ENCODE measurements around the gene TKT. TPM values are rescaled to one million over a fixed set of nuclear protein-coding genes. Genes with fewer than 3 reads are reported as not detected.

TKT gene
- total RNA-seq, 1 donor from 2014 or later = 154 TPM

DNA sequence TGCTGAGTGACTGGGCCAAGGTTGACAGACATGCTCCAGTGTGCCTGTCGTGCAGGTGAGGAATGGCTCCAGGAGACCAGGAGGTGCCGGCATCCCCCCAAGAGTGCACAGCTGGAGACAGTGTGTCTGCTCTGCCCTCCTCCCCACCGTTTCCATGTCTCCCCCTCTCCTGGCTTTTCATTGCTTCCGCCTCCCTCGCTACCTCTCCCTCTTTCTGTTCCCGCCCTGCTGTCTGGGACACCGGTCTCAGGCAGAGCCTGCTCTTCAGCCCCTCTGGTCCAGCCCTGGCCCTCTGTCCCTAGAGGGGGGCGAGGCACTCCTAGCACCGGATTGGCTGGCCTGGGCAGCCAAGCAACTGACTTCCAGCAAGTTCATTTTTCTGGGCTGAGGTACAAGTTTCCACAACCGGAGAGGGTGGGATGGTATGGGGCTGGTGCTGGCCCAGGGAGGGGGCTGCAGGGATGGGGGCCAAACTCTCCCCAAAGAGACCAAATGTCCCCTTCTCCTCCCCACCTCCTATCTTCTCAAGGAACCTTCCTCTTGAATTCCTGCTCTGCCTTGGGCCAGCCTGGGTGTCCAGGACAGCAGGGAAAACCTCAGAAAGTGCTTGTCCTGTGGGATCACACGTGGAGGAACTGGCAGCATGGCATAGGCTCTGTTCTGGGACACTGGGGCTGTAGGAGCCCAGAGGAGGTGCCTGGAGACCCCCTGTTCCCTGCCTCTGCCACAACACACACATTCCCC is 62.2 kb downstream of the TKT start:
- ATAC-seq (ENCODE audit: low read depth) (no peak), DNase-seq (no peak)
- Mint-ChIP-seq H3K36me3 (ENCODE audit: low read depth) (peaks cover 47% of the 10 kb centered on the region), H3K4me3 (no peak overlapping the region), H3K27me3 (no peaks in the 10 kb centered on the region), H3K4me1 (peaks cover 57% of the 10 kb centered on the region), H3K27ac (peak overlapping the region; percentile 88), H3K9me3 (no peaks in the 10 kb centered on the region)
- CTCF ChIA-PET = interaction anchor here (0.6 to 4.2 kb wide), 5 partner anchors 11 to 1071 kb away, joined by 3 to 21 read pairs (median 4); partner anchors contain the start of gene PRKCD
- intact Hi-C loops (cut with micrococcal nuclease) = no loop called here
- TF ChIP-seq, protein P1, sequence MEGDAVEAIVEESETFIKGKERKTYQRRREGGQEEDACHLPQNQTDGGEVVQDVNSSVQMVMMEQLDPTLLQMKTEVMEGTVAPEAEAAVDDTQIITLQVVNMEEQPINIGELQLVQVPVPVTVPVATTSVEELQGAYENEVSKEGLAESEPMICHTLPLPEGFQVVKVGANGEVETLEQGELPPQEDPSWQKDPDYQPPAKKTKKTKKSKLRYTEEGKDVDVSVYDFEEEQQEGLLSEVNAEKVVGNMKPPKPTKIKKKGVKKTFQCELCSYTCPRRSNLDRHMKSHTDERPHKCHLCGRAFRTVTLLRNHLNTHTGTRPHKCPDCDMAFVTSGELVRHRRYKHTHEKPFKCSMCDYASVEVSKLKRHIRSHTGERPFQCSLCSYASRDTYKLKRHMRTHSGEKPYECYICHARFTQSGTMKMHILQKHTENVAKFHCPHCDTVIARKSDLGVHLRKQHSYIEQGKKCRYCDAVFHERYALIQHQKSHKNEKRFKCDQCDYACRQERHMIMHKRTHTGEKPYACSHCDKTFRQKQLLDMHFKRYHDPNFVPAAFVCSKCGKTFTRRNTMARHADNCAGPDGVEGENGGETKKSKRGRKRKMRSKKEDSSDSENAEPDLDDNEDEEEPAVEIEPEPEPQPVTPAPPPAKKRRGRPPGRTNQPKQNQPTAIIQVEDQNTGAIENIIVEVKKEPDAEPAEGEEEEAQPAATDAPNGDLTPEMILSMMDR (IDR thresholded peaks at IDR 0.05) = no peak
- POLR2A ChIA-PET = interaction anchor here (1.9 kb wide), 1 partner anchor 33 kb away, joined by 10 read pairs; the partner anchor contains the start of gene PRKCD

DNA sequence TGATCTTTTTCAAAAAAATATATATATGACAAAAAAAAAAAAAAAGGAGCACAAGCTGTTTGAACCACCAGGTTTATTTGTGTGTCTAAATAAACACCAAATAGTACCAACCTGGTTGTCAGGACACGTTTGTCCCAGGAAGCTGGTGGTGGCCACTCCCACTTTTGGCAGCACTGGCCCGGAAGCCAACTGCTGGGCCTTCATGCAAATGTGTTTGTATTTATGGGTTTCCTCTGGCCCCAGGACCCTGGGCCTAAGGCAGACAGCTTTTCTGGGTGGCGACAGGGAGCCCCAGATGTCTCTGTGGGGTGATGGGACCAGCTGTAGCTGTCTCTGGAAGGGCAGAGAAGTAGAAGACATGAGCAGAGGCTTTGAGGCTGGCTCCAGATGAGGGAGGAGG is 63.2 kb downstream of the TKT start:
- Mint-ChIP-seq H3K27me3 (no peaks in the 10 kb centered on the region), H3K9me3 (no peaks in the 10 kb centered on the region), H3K36me3 (ENCODE audit: low read depth) (peaks cover 54% of the 10 kb centered on the region), H3K27ac (peak overlapping the region; percentile 88), H3K4me3 (peak overlapping the region; percentile 55), H3K4me1 (peaks cover 57% of the 10 kb centered on the region)
- ATAC-seq (ENCODE audit: low read depth) (no peak), DNase-seq (no peak)
- intact Hi-C loops (cut with micrococcal nuclease) = no loop called here
- POLR2A ChIA-PET = interaction anchor here (0.6 to 3.8 kb wide), 5 partner anchors 11 to 62 kb away, joined by 3 to 16 read pairs (median 7); partner anchors contain the start of gene PRKCD
- CTCF ChIA-PET = interaction anchor here (0.7 to 4.2 kb wide), 6 partner anchors 10 to 78 kb away, joined by 3 to 21 read pairs (median 5); partner anchors contain the start of gene PRKCD
- TF ChIP-seq, protein P1 (IDR thresholded peaks at IDR 0.05) = no peak

- CTCF ChIA-PET = interaction anchor here (0.7 to 4.2 kb wide), 5 partner anchors 10 to 78 kb away, joined by 3 to 21 read pairs (median 6); partner anchors contain the start of gene PRKCD
- TF ChIP-seq, protein P1 (IDR thresholded peaks at IDR 0.05) = no peak
- Mint-ChIP-seq H3K9me3 (no peaks in the 10 kb centered on the region), H3K4me1 (peaks cover 54% of the 10 kb centered on the region), H3K27me3 (no peaks in the 10 kb centered on the region), H3K27ac (peak overlapping the region; percentile 56), H3K36me3 (ENCODE audit: low read depth) (peaks cover 60% of the 10 kb centered on the region), H3K4me3 (peak overlapping the region; percentile 13)
- POLR2A ChIA-PET = interaction anchor here (0.6 to 3.8 kb wide), 6 partner anchors 11 to 61 kb away, joined by 3 to 16 read pairs (median 5); partner anchors contain the start of gene PRKCD
- ATAC-seq (ENCODE audit: low read depth) = peak; percentile 35
- intact Hi-C loops (cut with micrococcal nuclease) = no loop called here
- DNase-seq = no peak
These were observed 63.9 kb downstream of the TKT start for GRCh38 chr3:53191836-53192480.

DNA sequence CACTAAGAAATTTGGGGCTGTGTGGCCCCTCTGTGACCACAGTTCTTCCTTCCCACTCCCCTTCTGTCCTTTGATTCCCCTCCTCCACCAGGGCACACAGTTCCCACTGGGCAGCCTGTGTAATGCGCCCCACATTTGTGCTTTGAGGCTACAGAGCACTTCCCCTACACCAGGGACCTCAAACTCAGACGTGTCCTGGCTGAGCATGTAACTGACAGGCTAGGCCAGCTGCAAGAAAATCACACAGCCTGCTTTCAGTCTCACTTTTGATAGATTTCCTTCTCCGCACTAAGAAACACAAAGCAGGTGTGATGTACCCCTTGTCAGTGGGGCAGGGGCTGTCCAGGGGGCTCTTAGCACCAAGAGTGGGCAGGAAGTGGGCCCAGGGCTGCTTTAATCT is 65.2 kb downstream of the TKT start:
- intact Hi-C loops (cut with micrococcal nuclease) = no loop called here
- TF ChIP-seq, protein P1 (IDR thresholded peaks at IDR 0.05) = no peak
- ATAC-seq (ENCODE audit: low read depth) = no peak
- H3K9me3 Mint-ChIP-seq = no peaks in the 10 kb centered on the region
- H3K27ac Mint-ChIP-seq = peak overlapping the region; percentile 62
- H3K4me1 Mint-ChIP-seq = peaks cover 41% of the 10 kb centered on the region
- ChIA-PET CTCF (interaction anchor here (4.2 kb wide), 1 partner anchor 57 kb away, joined by 21 read pairs; no protein-coding TSS in a partner anchor), POLR2A (interaction anchor here (1.0 to 3.8 kb wide), 2 partner anchors 10 to 56 kb away, joined by 3 to 16 read pairs; no protein-coding TSS in a partner anchor)
- H3K4me3 Mint-ChIP-seq = no peak overlapping the region
- peaks cover 73% of the 10 kb centered on the region for H3K36me3 Mint-ChIP-seq (ENCODE audit: low read depth)
- DNase-seq = no peak
- H3K27me3 Mint-ChIP-seq = no peaks in the 10 kb centered on the region
